Spleen (tissue), 11 donors: Measurements from ENCODE around the gene STK24. TPM values are rescaled to one million over a fixed set of nuclear protein-coding genes. Genes with fewer than 3 reads are reported as not detected.

ENCODE experiments used
- DNase-seq: peaks from one replicate; pipeline ENCODE4 v3.0.0-alpha.2; 2020
- H3K27ac ChIP-seq, 8 donors: fragments of 200-600 bp; sonication (generic) in 7 of 8; 1 replicate in 4 of 8; 2 replicates in 4 of 8; pipeline versions ENCODE4 v1.5.0 to v1.8.0; 2016 to 2021; ENCODE audit warnings: inconsistent platforms in 4 of 8, mild to moderate bottlenecking in 4 of 8, moderate library complexity in 1 of 8
- H3K27me3 ChIP-seq, 7 donors: fragments of 200-600 bp; sonication (generic) in 6 of 7; replicated peaks in 1 of 7; 1 replicate in 4 of 7; 2 replicates in 3 of 7; pipeline versions ENCODE4 v1.5.0 to v1.8.0; 2016 to 2021; ENCODE audit warnings: inconsistent platforms in 3 of 7, mild to moderate bottlenecking in 1 of 7
- H3K36me3 ChIP-seq, 6 donors: fragments of 200-600 bp; sonication (generic) in 5 of 6; 1 replicate in 4 of 6; 2 replicates in 2 of 6; pipeline versions ENCODE4 v1.5.0 to v1.8.0; 2016 to 2021; ENCODE audit warnings: inconsistent platforms in 2 of 6
- H3K4me1 ChIP-seq, 6 donors: fragments of 200-600 bp; sonication (generic) in 5 of 6; 1 replicate in 3 of 6; 2 replicates in 3 of 6; pipeline versions ENCODE4 v1.5.0 to v1.8.0; 2016 to 2021; ENCODE audit warnings: inconsistent platforms in 3 of 6
- H3K4me3 ChIP-seq, 8 donors: fragments of 200-600 bp; sonication (generic) in 7 of 8; 1 replicate in 4 of 8; 2 replicates in 4 of 8; pipeline versions ENCODE4 v1.5.0 to v1.8.0; 2016 to 2021; ENCODE audit warnings: inconsistent platforms in 4 of 8, mild to moderate bottlenecking in 4 of 8, moderate library complexity in 2 of 8
- H3K9me3 ChIP-seq, 8 donors: fragments of 200-600 bp; sonication (generic) in 7 of 8; 1 replicate in 4 of 8; 2 replicates in 4 of 8; pipeline versions ENCODE4 v1.5.0 to v1.8.0; 2016 to 2021; ENCODE audit warnings: inconsistent platforms in 4 of 8
- CTCF ChIP-seq, 11 experiments: fragments of 200-600 bp in 7 of 11; fragments of 450-650 bp in 4 of 11; sonication (generic) in 4 of 11; IDR thresholded peaks in 8 of 11; conservative IDR thresholded peaks in 3 of 11; 1 replicate in 7 of 11; 2 replicates in 4 of 11; pipeline versions ENCODE4 v1.4.0 to v1.8.0; 2016 to 2021; ENCODE audit warnings: antibody characterized with exemption in 11 of 11, inconsistent platforms in 4 of 11, mild to moderate bottlenecking in 1 of 11
- POLR2A ChIP-seq, 3 donors: fragments of 450-650 bp; IDR thresholded peaks; one replicate each; pipeline ENCODE4 v1.5.1; 2017; ENCODE audit warnings: antibody characterized with exemption in 3 of 3, mild to moderate bottlenecking in 1 of 3
- POLR2AphosphoS5 ChIP-seq, 3 donors: sonication (generic); formaldehyde crosslinking; IDR thresholded peaks; one replicate each; pipeline ENCODE4 v1.5.1; 2017; ENCODE audit warnings: antibody characterized with exemption in 3 of 3
- WGBS, 5 donors: extraction: QIAGEN DNeasy Blood & Tissue Kit in 3 of 5; methylation state at CpG; one replicate each; pipeline versions ENCODE4 v1.1.5 to v1.1.7; 2013 to 2018; 5-methylcytosine and 5-hydroxymethylcytosine counted together
- intact Hi-C: fragments of 100-400 bp; cut with DNase I; formaldehyde crosslinking; loops from one replicate; pipeline ENCODE4 v1.15.0; 2023; ENCODE audit warnings: low total_unique reads
- polyA plus RNA-seq, 3 donors: library from polyadenylated mRNA; stranded (reverse); fragments of 200-250 nt; gene quantifications; one replicate each; pipeline ENCODE4 v1.2.1, GENCODE V29; 2013
- total RNA-seq, 7 donors: library from RNA; depleted of rRNA in 3 of 7; stranded (reverse); fragments of >200 nt in 3 of 7; fragmentation: NEBNext Ultra II Directional in 4 of 7; extraction: Animal tissue kit (Norgen Biotek cat#: 25700) in 4 of 7; gene quantifications; one replicate each; pipeline versions ENCODE4 v1.1.0 to v1.2.1, GENCODE V29; 2016 to 2021
- donor health status: healthy with polysubstance abuse.
- donor health status: DM: no; HTN: no; CAD: no; lungs with moderate emphysema.
- donor health status: DM: no; HTN: no; CAD: no.
- donor health status: Bipolar disorder and iron deficiency.
- donor health status: healthy.
- donor health status: DM: no; HTN: no; CAD: no.
- donor health status: DM: yes; HTN: yes; CAD: no.

The STK24 gene
- total and polyA plus RNA-seq, 10 donors, result 36.5 to 132 (median 94.5) TPM

GRCh38 chr13:98527526-98527925 lies 49.4 kb downstream of the STK24 start:
- H3K9me3 ChIP-seq, result no peaks in the 10 kb centered on the region
- H3K4me1 ChIP-seq, result peaks cover 29 to 100% (median 84%) of the 10 kb centered on the region in 6 donors
- peaks cover 0 to 16% (median 0%) of the 10 kb centered on the region in 6 donors for H3K36me3 ChIP-seq
- no peak overlapping the region for H3K27ac ChIP-seq
- intact Hi-C loops, result no loop called here
- no peak for TF ChIP-seq CTCF (IDR thresholded peaks at IDR 0.05 in 8 of 11, conservative IDR thresholded peaks at IDR 0.05 in 3 of 11)
- TF ChIP-seq POLR2A (IDR thresholded peaks at IDR 0.05), result no peak
- peak in 2 of 3 donors; percentile 17 to 52 for TF ChIP-seq POLR2AphosphoS5 (IDR thresholded peaks at IDR 0.05)
- no peaks in the 10 kb centered on the region for H3K27me3 ChIP-seq
- H3K4me3 ChIP-seq, result no peak overlapping the region
- DNase-seq, result no peak
- 93 to 97% (median 95%) methylated on average over 11 to 13 of the region's 13 CpGs for WGBS, 5 donors

- Histone ChIP-seq H3K27ac (peak overlapping the region in 2 of 8 donors; percentile 28), H3K36me3 (peaks cover 0 to 11% (median 0%) of the 10 kb centered on the region in 6 donors), H3K9me3 (no peaks in the 10 kb centered on the region), H3K27me3 (no peaks in the 10 kb centered on the region), H3K4me3 (no peak overlapping the region), H3K4me1 (peaks cover 35 to 100% (median 84%) of the 10 kb centered on the region in 6 donors)
- TF ChIP-seq CTCF (IDR thresholded peaks at IDR 0.05 in 8 of 11, conservative IDR thresholded peaks at IDR 0.05 in 3 of 11) (no peak), POLR2A (IDR thresholded peaks at IDR 0.05) (no peak), POLR2AphosphoS5 (IDR thresholded peaks at IDR 0.05) (no peak)
- 73 to 87% (median 82%) methylated on average over 2 of the region's 2 CpGs for WGBS, 5 donors
- DNase-seq, result no peak
- intact Hi-C loops, result no loop called here
These were observed 50.8 kb downstream of the STK24 start for GRCh38 chr13:98526182-98526512.

- H3K27ac ChIP-seq, result peak overlapping the region in 3 of 8 donors; percentile 15 to 43 (median 28)
- DNase-seq, result no peak
- WGBS, 5 donors, result 58 to 78% (median 64%) methylated on average over 17 to 18 of the region's 18 CpGs
- intact Hi-C loops, result no loop called here
- peaks cover 35 to 100% (median 87%) of the 10 kb centered on the region in 6 donors for H3K4me1 ChIP-seq
- H3K9me3 ChIP-seq, result no peaks in the 10 kb centered on the region
- no peak overlapping the region for H3K4me3 ChIP-seq
- H3K36me3 ChIP-seq, result peaks cover 0 to 11% (median 0%) of the 10 kb centered on the region in 6 donors
- H3K27me3 ChIP-seq, result no peaks in the 10 kb centered on the region
- TF ChIP-seq POLR2A (IDR thresholded peaks at IDR 0.05) (no peak), POLR2AphosphoS5 (IDR thresholded peaks at IDR 0.05) (no peak), CTCF (IDR thresholded peaks at IDR 0.05 in 8 of 11, conservative IDR thresholded peaks at IDR 0.05 in 3 of 11) (no peak)
These were observed 51.3 kb downstream of the STK24 start for GRCh38 chr13:98525456-98526181.

- TF ChIP-seq CTCF (IDR thresholded peaks at IDR 0.05 in 8 of 11, conservative IDR thresholded peaks at IDR 0.05 in 3 of 11) (no peak), POLR2AphosphoS5 (IDR thresholded peaks at IDR 0.05) (no peak), POLR2A (IDR thresholded peaks at IDR 0.05) (no peak)
- no peak overlapping the region for H3K4me3 ChIP-seq
- 80 to 87% (median 80%) methylated on average over 11 of the region's 11 CpGs for WGBS, 5 donors
- H3K4me1 ChIP-seq, result peaks cover 35 to 100% (median 89%) of the 10 kb centered on the region in 6 donors
- peak overlapping the region in 3 of 8 donors; percentile 15 to 43 (median 28) for H3K27ac ChIP-seq
- no peak for DNase-seq
- H3K27me3 ChIP-seq, result no peaks in the 10 kb centered on the region
- intact Hi-C loops, result no loop called here
- H3K36me3 ChIP-seq, result peaks cover 0 to 11% (median 0%) of the 10 kb centered on the region in 6 donors
- no peaks in the 10 kb centered on the region for H3K9me3 ChIP-seq
These were observed 52.1 kb downstream of the STK24 start for GRCh38 chr13:98524793-98525192.
